Astrocyte (in vitro differentiated cells and primary cell): Measurements from ENCODE around the gene COL6A1. TPM values are rescaled to one million over a fixed set of nuclear protein-coding genes. Genes with fewer than 3 reads are reported as not detected.
A peak's percentile ranks its signal among the peaks of the same experiment; 100 is the strongest.

ENCODE experiments used
- DNase-seq: peaks from one replicate; pipeline ENCODE4 v3.0.0-alpha.2; 2010; ENCODE audit warnings: low read depth
- FAIRE-seq: peaks from 2 replicates; lab custom pipeline; 2011; peaks lifted over from hg19 to GRCh38; lab: Jason Lieb, UNC
- H2AFZ ChIP-seq: 2 replicates; pipeline ENCODE4 v1.6.0; 2012; ENCODE audit warnings: low read depth, low read length, inconsistent platforms
- H3K27ac ChIP-seq: 2 replicates; pipeline ENCODE4 v1.5.1; 2011; ENCODE audit warnings: low read depth, low read length, inconsistent platforms
- H3K27me3 ChIP-seq: 2 replicates; pipeline ENCODE4 v1.6.0; 2011; ENCODE audit warnings: low read length, inconsistent platforms; ENCODE audit not compliant: insufficient read depth
- H3K36me3 ChIP-seq: 2 replicates; pipeline ENCODE4 v1.5.1; 2011; ENCODE audit warnings: low read length, inconsistent platforms; ENCODE audit not compliant: insufficient read depth
- H3K4me1 ChIP-seq: 2 replicates; pipeline ENCODE4 v1.5.1; 2011; ENCODE audit warnings: low read length, inconsistent platforms; ENCODE audit not compliant: insufficient read depth
- H3K4me2 ChIP-seq: 2 replicates; pipeline ENCODE4 v1.6.0; 2012; ENCODE audit warnings: low read length, inconsistent platforms
- H3K4me3 ChIP-seq: 2 replicates; pipeline ENCODE4 v1.5.1; 2011; ENCODE audit warnings: low read depth, mild to moderate bottlenecking, low read length, inconsistent platforms; ENCODE audit not compliant: insufficient read depth
- H3K79me2 ChIP-seq: 2 replicates; pipeline ENCODE4 v1.6.0; 2012; ENCODE audit warnings: mild to moderate bottlenecking, low read length, inconsistent platforms; ENCODE audit not compliant: insufficient read depth
- H3K9ac ChIP-seq: 2 replicates; pipeline ENCODE4 v1.6.0; 2012; ENCODE audit warnings: mild to moderate bottlenecking, low read length, inconsistent platforms
- H3K9me3 ChIP-seq: 2 replicates; pipeline ENCODE4 v1.5.1; 2012; ENCODE audit warnings: low read depth, mild to moderate bottlenecking, low read length, inconsistent platforms; ENCODE audit not compliant: insufficient read depth
- H4K20me1 ChIP-seq: 2 replicates; pipeline ENCODE4 v1.6.0; 2012; ENCODE audit warnings: low read length, inconsistent platforms; ENCODE audit not compliant: insufficient read depth
- H3K27ac Mint-ChIP-seq: one replicate; pipeline ENCODE4 v1.8.0; 2021; ENCODE audit warnings: mild to moderate bottlenecking, mixed read lengths; ENCODE audit not compliant: unreplicated experiment
- H3K27me3 Mint-ChIP-seq: one replicate; pipeline ENCODE4 v1.8.0; 2021; ENCODE audit warnings: low read depth, mixed read lengths; ENCODE audit not compliant: unreplicated experiment
- H3K36me3 Mint-ChIP-seq: one replicate; pipeline ENCODE4 v1.8.0; 2021; ENCODE audit warnings: low read depth, mixed read lengths; ENCODE audit not compliant: unreplicated experiment
- H3K4me1 Mint-ChIP-seq: one replicate; pipeline ENCODE4 v1.8.0; 2021; ENCODE audit warnings: low read depth, mixed read lengths; ENCODE audit not compliant: unreplicated experiment
- H3K4me3 Mint-ChIP-seq: one replicate; pipeline ENCODE4 v1.8.0; 2021; ENCODE audit warnings: mild to moderate bottlenecking, moderate library complexity, mixed read lengths; ENCODE audit not compliant: unreplicated experiment
- H3K9me3 Mint-ChIP-seq: one replicate; pipeline ENCODE4 v1.8.0; 2021; ENCODE audit warnings: mild to moderate bottlenecking, mixed read lengths; ENCODE audit not compliant: unreplicated experiment
- CTCF ChIP-seq: IDR thresholded peaks from 2 replicates; pipeline ENCODE4 v1.5.1; 2011; ENCODE audit warnings: low read depth, mild to moderate bottlenecking, inconsistent platforms, low read length, moderate library complexity; ENCODE audit not compliant: insufficient read depth
- EZH2 ChIP-seq: IDR thresholded peaks from 2 replicates; pipeline ENCODE4 v1.6.1; 2012; ENCODE audit warnings: mild to moderate bottlenecking, low read length, inconsistent platforms; ENCODE audit not compliant: insufficient read depth
- total RNA-seq: library from RNA; stranded (reverse); gene quantifications from 2 replicates; pipeline ENCODE4 v1.2.1, GENCODE V29; 2021

COL6A1 gene
- total RNA-seq, 1 donor from 2014 or later, result 131 TPM

- Histone ChIP-seq H2AFZ (no peak overlapping the region), H3K79me2 (peaks cover 36% of the 10 kb centered on the region), H3K4me2 (peak overlapping the region; percentile 5), H3K4me1 (peaks cover 47% of the 10 kb centered on the region), H3K36me3 (no peaks in the 10 kb centered on the region), H4K20me1 (peaks cover 28% of the 10 kb centered on the region), H3K9me3 (no peaks in the 10 kb centered on the region), H3K27me3 (no peaks in the 10 kb centered on the region), H3K4me3 (no peak overlapping the region), H3K9ac (no peak overlapping the region), H3K27ac (no peak overlapping the region)
- H3K36me3 Mint-ChIP-seq, result peaks cover 1% of the 10 kb centered on the region
- no peak for TF ChIP-seq EZH2
- no peak for TF ChIP-seq CTCF
- no peaks in the 10 kb centered on the region for H3K9me3 Mint-ChIP-seq
- peaks cover under 1% of the 10 kb centered on the region for H3K27me3 Mint-ChIP-seq
- H3K4me3 Mint-ChIP-seq, result no peak overlapping the region
- H3K27ac Mint-ChIP-seq, result no peak overlapping the region
- peaks cover 10% of the 10 kb centered on the region for H3K4me1 Mint-ChIP-seq
- no peak for FAIRE-seq
- DNase-seq, result no peak
These were observed 1.9 kb upstream of the COL6A1 start for GRCh38 chr21:45979651-45980050.

GRCh38 chr21:45980271-45980670 lies 1.3 kb upstream of the COL6A1 start:
- Histone ChIP-seq H4K20me1 (peaks cover 34% of the 10 kb centered on the region), H2AFZ (no peak overlapping the region), H3K9me3 (no peaks in the 10 kb centered on the region), H3K27ac (no peak overlapping the region), H3K4me2 (peak overlapping the region; percentile 88), H3K4me1 (peaks cover 47% of the 10 kb centered on the region), H3K4me3 (no peak overlapping the region), H3K9ac (peak overlapping the region; percentile 83), H3K27me3 (no peaks in the 10 kb centered on the region), H3K36me3 (peaks cover under 1% of the 10 kb centered on the region), H3K79me2 (peaks cover 42% of the 10 kb centered on the region)
- peaks cover 9% of the 10 kb centered on the region for H3K4me1 Mint-ChIP-seq
- no peak overlapping the region for H3K27ac Mint-ChIP-seq
- peaks cover 4% of the 10 kb centered on the region for H3K9me3 Mint-ChIP-seq
- peaks cover 6% of the 10 kb centered on the region for H3K36me3 Mint-ChIP-seq
- TF ChIP-seq CTCF, result no peak
- no peak for TF ChIP-seq EZH2
- FAIRE-seq (no peak), DNase-seq (no peak)
- H3K4me3 Mint-ChIP-seq, result no peak overlapping the region
- peaks cover 6% of the 10 kb centered on the region for H3K27me3 Mint-ChIP-seq

- H3K9me3 ChIP-seq, result no peaks in the 10 kb centered on the region
- TF ChIP-seq EZH2 (no peak), CTCF (no peak)
- H3K27ac ChIP-seq, result peak overlapping the region; percentile 68
- H3K4me3 Mint-ChIP-seq, result no peak overlapping the region
- peak overlapping the region; percentile 88 for H3K4me2 ChIP-seq
- peak overlapping the region; percentile 83 for H3K9ac ChIP-seq
- no peaks in the 10 kb centered on the region for H3K27me3 ChIP-seq
- H3K36me3 Mint-ChIP-seq, result peaks cover 7% of the 10 kb centered on the region
- H4K20me1 ChIP-seq, result peaks cover 39% of the 10 kb centered on the region
- FAIRE-seq (no peak), DNase-seq (no peak)
- peak overlapping the region; percentile 48 for H3K4me3 ChIP-seq
- peaks cover 4% of the 10 kb centered on the region for H3K9me3 Mint-ChIP-seq
- peaks cover 50% of the 10 kb centered on the region for H3K4me1 ChIP-seq
- peaks cover 5% of the 10 kb centered on the region for H3K36me3 ChIP-seq
- H2AFZ ChIP-seq, result peak overlapping the region; percentile 85
- peaks cover 6% of the 10 kb centered on the region for H3K4me1 Mint-ChIP-seq
- H3K27me3 Mint-ChIP-seq, result peaks cover 6% of the 10 kb centered on the region
- no peak overlapping the region for H3K27ac Mint-ChIP-seq
- peaks cover 46% of the 10 kb centered on the region for H3K79me2 ChIP-seq
These were observed 873 bp upstream of the COL6A1 start for GRCh38 chr21:45980697-45981096.
